Erythroblast (primary cell): ENCODE data around the gene CELF2.

ENCODE experiments used
- DNase-seq, 2 experiments: peaks; one replicate each; lab custom pipeline; 2025; lab: John Stamatoyannopoulos, UW
- GATA1 ChIP-seq: IDR thresholded peaks from 2 replicates; pipeline ENCODE4 v1.6.1; 2011; ENCODE audit warnings: low read depth, mild to moderate bottlenecking, control low read depth, low read length, moderate library complexity
- POLR2A ChIP-seq: IDR thresholded peaks from 2 replicates; pipeline ENCODE4 v1.6.1; 2011; ENCODE audit warnings: mild to moderate bottlenecking, low read length

CELF2 gene

GRCh38 chr10:11017570-11018431, at the start of gene CELF2:
Gene CELF2, plus strand, starts transcription at chr10:11017872. Its CDS starts 218 bp downstream, at chr10:11018090.
- peak; percentile 5 to 10 for DNase-seq
- TF ChIP-seq POLR2A (no peak), GATA1 (no peak)

- no peak for DNase-seq
Measured at GRCh38 chr10:10968257-10968588, 49.4 kb upstream of the CELF2 start.

DNA sequence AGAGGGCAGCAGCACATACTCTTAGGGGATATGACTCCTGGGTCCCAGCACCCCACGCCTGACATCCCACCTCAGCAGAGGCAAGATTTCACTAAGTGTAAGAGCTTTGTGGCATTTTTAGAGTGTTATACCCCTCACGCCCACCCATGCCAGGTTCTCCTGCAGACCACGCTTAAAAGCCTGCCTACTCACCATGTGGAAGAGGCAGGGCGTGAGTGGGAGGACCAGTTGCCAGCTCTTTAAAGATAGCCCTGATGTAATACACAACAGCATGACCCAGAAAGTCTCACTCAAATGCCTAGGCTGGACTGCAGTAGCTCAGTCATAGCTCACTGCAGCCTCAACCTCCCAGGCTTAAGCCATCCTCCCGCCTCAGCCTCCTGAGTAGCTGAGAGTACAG, 44.4 kb upstream of the CELF2 start:
- DNase-seq = no peak
- TF ChIP-seq POLR2A = no peak
- TF ChIP-seq GATA1 = no peak

More at GRCh38 chr10:10968257-10968588, 49.4 kb upstream of the CELF2 start:
- TF ChIP-seq POLR2A = no peak
- no peak for TF ChIP-seq GATA1

- DNase-seq = no peak
- TF ChIP-seq POLR2A (no peak), GATA1 (no peak)
Measured at GRCh38 chr10:10975647-10976046, 42.0 kb upstream of the CELF2 start.

DNA sequence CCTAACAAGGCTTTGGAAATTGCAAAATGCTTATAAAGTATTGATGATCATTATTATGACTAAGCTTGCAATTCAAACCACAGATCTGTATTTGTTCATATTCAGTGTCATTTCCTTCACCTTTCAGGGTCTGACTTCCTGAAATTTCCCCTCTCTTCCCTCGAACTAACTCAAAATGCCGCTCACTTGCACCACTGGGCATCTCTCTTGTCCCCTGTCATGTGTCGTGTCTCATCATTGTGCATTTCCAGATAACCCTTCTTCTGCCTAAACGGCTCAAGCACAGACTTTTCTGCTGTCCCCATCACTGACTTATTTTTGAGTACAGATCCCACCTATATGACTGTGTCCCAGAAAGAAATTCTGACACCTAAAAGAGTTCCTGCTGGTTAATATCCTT, 41.0 kb upstream of the CELF2 start:
- TF ChIP-seq POLR2A = no peak
- no peak for TF ChIP-seq GATA1
- no peak for DNase-seq

DNA sequence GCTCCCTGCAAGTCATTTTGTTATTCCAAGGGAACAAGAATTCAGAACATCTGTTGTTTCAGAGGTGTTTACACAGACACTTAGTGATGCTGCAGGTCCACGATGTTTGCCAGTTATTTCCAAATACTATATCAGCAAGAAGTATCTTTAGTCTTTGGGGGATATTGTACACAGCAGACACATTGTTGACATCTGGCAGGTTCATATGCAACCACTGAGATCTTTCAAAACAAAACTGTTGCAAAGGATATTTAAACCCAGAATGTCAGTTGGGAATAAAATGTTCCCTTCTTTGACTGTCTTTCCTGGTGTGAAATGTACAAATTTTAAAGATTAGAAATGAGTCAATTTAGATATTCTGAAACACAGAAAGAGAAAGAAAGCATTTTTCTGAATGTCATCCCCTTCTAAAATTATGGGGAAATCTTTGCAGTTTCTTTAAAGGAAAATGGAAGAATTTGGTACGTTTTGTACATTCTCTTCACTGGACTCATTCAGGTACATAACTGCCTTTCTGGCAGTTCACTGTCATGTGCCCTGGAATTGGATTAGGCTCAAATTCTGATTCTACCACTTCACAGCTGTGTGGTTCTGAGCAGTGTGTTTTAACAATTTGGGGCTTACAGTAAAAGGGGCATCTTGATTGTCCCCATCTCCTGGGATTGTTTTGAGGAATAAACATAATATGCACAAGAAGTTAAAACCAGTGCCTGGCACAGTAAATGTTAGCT, 40.3 kb upstream of the CELF2 start:
- TF ChIP-seq POLR2A (no peak), GATA1 (no peak)
- DNase-seq = no peak

GRCh38 chr10:10977978-10978377, 39.7 kb upstream of the CELF2 start:
- DNase-seq = no peak
- TF ChIP-seq GATA1 (no peak), POLR2A (no peak)

DNA sequence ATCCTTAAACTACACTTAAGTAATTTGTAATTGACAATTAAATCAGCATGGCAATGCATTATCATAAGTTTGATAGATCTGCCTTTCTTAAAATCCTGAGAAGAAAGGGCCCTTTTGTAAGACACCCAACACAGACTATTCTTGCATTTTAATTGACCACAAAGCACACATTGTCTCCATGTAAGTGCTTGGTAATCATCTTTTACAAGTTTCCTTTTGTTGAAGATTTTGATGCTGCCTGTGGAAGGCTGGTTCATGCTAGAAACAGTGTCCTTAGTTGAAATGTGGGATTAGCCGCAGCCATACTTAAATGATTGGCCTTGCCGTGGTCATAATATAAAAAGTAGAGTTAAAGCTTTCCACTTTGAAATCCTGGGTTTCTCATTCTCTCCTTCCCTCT, 32.3 kb upstream of the CELF2 start:
- no peak for DNase-seq
- TF ChIP-seq GATA1 (no peak), POLR2A (no peak)

GRCh38 chr10:10986606-10987005, 31.1 kb upstream of the CELF2 start:
- DNase-seq = no peak
- no peak for TF ChIP-seq GATA1
- TF ChIP-seq POLR2A = no peak

- DNase-seq = no peak
- TF ChIP-seq GATA1 (no peak), POLR2A (no peak)
Measured at GRCh38 chr10:10987111-10987510, 30.6 kb upstream of the CELF2 start.

DNA sequence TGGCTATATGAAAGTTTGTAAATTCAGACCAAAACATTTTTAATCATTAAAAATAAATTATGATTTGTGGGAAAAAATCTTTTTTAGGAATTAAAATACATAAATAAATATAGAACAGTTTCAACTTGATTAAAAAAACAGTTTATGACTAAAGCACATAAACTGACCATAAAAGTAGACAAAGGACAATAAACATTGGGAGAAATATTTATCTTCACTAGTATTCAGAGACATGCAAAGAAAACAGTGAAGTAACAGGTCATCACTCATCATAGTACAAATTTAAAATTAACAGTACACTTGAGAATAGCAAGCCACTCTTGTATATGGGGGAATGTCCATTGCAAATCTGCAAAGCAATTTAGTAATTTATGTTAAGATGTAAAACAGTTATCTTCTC, 28.0 kb upstream of the CELF2 start:
- no peak for DNase-seq
- TF ChIP-seq GATA1 (no peak), POLR2A (no peak)

GRCh38 chr10:10991144-10991543, 26.5 kb upstream of the CELF2 start:
- DNase-seq = no peak
- TF ChIP-seq POLR2A (no peak), GATA1 (no peak)

- DNase-seq = no peak
- TF ChIP-seq POLR2A = no peak
- no peak for TF ChIP-seq GATA1
Measured at GRCh38 chr10:10992072-10992471, 25.6 kb upstream of the CELF2 start.
